HG02588 (cell line): ENCODE results near the gene DNAJC30.

Experiments used
- ATAC-seq: cut with Tn5 transposase; IDR thresholded peaks from one replicate; pipeline ENCODE4 v1.9.1; 2021; ENCODE audit warnings: mild to moderate bottlenecking, moderate library complexity; ENCODE audit not compliant: unreplicated experiment

The DNAJC30 gene

GRCh38 chr7:73650524-73650923 is 32.7 kb downstream of the DNAJC30 start:
- no peak for ATAC-seq

GRCh38 chr7:73649576-73649975 is 33.7 kb downstream of the DNAJC30 start:
- no peak for ATAC-seq

GRCh38 chr7:73648593-73649332 is 34.5 kb downstream of the DNAJC30 start:
- no peak for ATAC-seq

GRCh38 chr7:73647725-73648592 is 35.3 kb downstream of the DNAJC30 start:
- ATAC-seq = no peak

- no peak for ATAC-seq
Measured at GRCh38 chr7:73646785-73647724, 36.2 kb downstream of the DNAJC30 start.

- no peak for ATAC-seq
Measured at GRCh38 chr7:73645643-73646174, 37.5 kb downstream of the DNAJC30 start.

GRCh38 chr7:73644688-73645286 is 38.5 kb downstream of the DNAJC30 start:
- no peak for ATAC-seq

- ATAC-seq = no peak
Measured at GRCh38 chr7:73642834-73643233, 40.4 kb downstream of the DNAJC30 start.

- no peak for ATAC-seq
Measured at GRCh38 chr7:73638911-73639310, 44.3 kb downstream of the DNAJC30 start.

- no peak for ATAC-seq
Measured at GRCh38 chr7:73635428-73636200, 47.6 kb downstream of the DNAJC30 start.

- ATAC-seq = no peak
Measured at GRCh38 chr7:73633844-73634243, 49.4 kb downstream of the DNAJC30 start.

- no peak for ATAC-seq
Measured at GRCh38 chr7:73633323-73633722, 49.9 kb downstream of the DNAJC30 start.

- ATAC-seq = no peak
Measured at GRCh38 chr7:73631558-73631957, 51.7 kb downstream of the DNAJC30 start.
